Sigmoid colon (tissue), 3 donors: ENCODE results near the gene TYMS.

Experiments
- CTCF ChIP-seq, 4 experiments: fragments of 450-650 bp in 3 of 4; fragments of 200-600 bp in 1 of 4; IDR thresholded peaks; one replicate each; pipeline ENCODE4 v1.5.1; 2016 to 2019; ENCODE audit warnings: antibody characterized with exemption in 4 of 4, mild to moderate bottlenecking in 3 of 4, moderate library complexity in 2 of 4
- POLR2A ChIP-seq, 2 donors: fragments of 450-650 bp; IDR thresholded peaks; one replicate each; pipeline ENCODE4 v1.6.1; 2016; ENCODE audit warnings: antibody characterized with exemption in 2 of 2, mild to moderate bottlenecking in 2 of 2, moderate library complexity in 2 of 2

GRCh38 chr18:697800-698199 lies 40.3 kb downstream of the TYMS start:
- TF ChIP-seq CTCF (IDR thresholded peaks at IDR 0.05) (no peak), POLR2A (IDR thresholded peaks at IDR 0.05) (no peak)
